ENCODE measurements around the gene TMEM238L. TPM values are rescaled to one million over a fixed set of nuclear protein-coding genes. Genes with fewer than 3 reads are reported as not detected.

TMEM238L gene
- total and polyA plus RNA-seq, 10 donors, result not detected

DNA sequence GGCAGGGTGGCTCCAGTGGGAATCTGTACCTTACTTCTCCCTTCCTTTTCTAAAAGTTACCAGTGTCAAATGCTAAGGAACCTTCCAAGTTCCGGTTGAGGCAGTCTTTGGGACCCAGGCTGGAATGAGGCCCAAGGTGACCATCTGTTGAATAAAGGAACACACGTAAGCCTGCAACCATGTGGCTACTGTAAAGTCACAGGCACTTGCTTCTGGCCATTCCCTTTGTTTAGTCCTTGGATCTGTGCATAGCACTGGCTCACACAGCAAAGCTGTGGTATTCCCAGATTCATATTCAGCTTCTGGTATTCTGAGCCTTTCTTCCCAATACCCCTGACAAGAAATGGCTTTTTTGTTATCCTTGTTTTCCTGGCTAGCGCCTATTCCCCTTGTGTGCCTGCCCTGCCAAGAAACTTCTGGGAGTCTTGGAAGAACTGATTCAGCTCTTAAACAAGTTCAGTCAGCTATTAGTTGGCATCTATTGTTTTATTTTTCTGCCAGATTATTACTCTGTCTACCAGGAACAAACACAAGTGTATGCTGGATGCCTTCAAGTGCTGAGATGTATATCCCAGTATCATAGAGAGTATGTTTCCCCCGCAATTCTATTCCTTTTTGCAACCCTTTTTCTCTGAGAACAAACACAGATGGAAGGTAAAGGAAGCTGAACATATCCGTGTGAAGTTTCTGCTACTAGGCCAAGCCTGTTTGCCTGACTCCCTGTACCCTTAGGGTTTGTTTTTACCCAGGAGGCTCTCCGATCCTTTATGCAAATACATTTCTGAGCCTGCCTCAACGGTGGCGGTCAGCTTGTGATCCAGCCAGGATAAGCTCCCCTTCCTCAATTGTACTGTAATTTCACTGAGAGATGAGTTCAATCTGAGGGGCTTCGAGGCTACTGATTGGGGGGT, 13.2 kb downstream of the TMEM238L start:
- intact Hi-C loops (cut with DNase I; ENCODE audit: low total_unique reads), result no loop called here
- no peaks in the 10 kb centered on the region for H3K9me3 ChIP-seq
- 84 to 94% (median 85%) methylated on average over 9 of the region's 9 CpGs for WGBS, 5 donors
- H3K27ac ChIP-seq, result no peak overlapping the region
- no peak for DNase-seq
- H3K36me3 ChIP-seq, result no peaks in the 10 kb centered on the region
- H3K4me3 ChIP-seq, result no peak overlapping the region
- no peak for TF ChIP-seq POLR2A (IDR thresholded peaks at IDR 0.05)
- TF ChIP-seq, protein P1, sequence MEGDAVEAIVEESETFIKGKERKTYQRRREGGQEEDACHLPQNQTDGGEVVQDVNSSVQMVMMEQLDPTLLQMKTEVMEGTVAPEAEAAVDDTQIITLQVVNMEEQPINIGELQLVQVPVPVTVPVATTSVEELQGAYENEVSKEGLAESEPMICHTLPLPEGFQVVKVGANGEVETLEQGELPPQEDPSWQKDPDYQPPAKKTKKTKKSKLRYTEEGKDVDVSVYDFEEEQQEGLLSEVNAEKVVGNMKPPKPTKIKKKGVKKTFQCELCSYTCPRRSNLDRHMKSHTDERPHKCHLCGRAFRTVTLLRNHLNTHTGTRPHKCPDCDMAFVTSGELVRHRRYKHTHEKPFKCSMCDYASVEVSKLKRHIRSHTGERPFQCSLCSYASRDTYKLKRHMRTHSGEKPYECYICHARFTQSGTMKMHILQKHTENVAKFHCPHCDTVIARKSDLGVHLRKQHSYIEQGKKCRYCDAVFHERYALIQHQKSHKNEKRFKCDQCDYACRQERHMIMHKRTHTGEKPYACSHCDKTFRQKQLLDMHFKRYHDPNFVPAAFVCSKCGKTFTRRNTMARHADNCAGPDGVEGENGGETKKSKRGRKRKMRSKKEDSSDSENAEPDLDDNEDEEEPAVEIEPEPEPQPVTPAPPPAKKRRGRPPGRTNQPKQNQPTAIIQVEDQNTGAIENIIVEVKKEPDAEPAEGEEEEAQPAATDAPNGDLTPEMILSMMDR (IDR thresholded peaks at IDR 0.05 in 8 of 11, conservative IDR thresholded peaks at IDR 0.05 in 3 of 11), result no peak
- no peak for TF ChIP-seq POLR2AphosphoS5 (IDR thresholded peaks at IDR 0.05)
- H3K4me1 ChIP-seq, result no peaks in the 10 kb centered on the region
- H3K27me3 ChIP-seq (replicated peaks in 1 of 7), result no peaks in the 10 kb centered on the region

DNA sequence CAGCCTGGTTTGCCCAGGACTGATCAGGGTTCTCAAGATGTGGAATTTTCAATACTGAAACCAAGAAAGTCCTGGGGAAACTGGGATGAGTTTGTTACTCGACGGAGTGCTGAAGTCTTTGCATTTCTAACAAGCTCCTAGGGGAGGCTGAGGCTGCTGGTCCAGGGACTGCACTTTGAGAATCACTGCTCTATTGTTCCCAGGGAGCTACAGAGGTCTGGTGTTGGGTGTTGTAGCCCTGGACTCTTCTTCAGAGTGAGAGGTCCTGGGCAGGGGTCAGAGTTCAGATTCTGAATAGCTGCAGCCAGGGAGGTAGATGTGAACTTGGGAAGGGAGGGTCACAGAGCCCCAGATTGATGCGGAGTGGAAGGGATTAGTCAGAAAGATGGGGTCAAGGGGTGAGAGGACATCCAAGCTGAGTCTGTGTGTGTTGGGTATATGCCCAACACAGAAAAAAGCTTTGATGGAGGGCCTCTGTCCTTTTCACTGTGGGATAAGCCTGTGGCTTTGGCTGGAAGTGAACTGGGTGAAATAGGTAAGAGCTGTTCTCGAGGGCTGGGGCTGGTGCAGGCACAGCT, 14.1 kb downstream of the TMEM238L start:
- Histone ChIP-seq H3K9me3 (no peaks in the 10 kb centered on the region), H3K36me3 (no peaks in the 10 kb centered on the region), H3K27ac (no peak overlapping the region), H3K4me1 (no peaks in the 10 kb centered on the region), H3K27me3 (replicated peaks in 1 of 7) (no peaks in the 10 kb centered on the region), H3K4me3 (no peak overlapping the region)
- 73 to 87% (median 80%) methylated on average over 4 of the region's 4 CpGs for WGBS, 5 donors
- intact Hi-C loops (cut with DNase I; ENCODE audit: low total_unique reads), result no loop called here
- DNase-seq, result no peak
- TF ChIP-seq, protein P1 (IDR thresholded peaks at IDR 0.05 in 8 of 11, conservative IDR thresholded peaks at IDR 0.05 in 3 of 11), result no peak
- TF ChIP-seq POLR2AphosphoS5 (IDR thresholded peaks at IDR 0.05) (no peak), POLR2A (IDR thresholded peaks at IDR 0.05) (no peak)

DNA sequence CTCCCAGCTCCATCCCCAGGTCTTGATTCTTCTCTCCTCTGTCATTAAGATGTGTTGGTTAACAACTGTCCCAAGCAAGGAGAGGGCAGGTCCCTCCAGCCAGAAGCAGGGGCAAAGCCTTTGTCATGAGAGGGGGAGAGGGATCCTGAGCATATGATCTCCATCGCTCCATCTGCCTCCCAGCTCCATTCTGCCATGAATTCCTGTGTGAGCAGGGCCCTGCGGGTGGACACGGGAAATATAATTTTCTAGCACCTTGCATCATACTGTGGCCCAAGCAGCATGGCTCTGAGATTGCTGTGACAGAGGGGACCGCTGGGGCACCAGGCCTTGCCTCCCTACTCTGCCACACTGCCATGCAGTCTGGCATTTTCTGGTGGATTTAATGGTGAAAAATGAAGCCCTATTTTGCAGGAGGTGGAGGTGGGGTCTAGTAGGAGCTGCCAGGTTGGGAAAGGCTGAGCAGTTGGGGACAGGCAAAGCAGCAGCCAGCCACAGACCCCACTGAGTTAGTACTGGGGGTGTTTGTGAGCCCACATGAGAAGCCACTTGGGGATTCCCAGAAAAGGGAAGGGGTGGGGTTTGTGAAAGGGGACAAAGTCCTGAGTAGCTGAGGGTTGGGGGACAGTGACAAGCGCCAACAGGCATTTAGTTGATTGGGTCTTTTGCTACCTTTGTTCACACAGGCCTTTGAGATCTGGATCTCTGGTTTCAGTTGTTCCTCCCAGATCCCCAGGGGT, 16.4 kb downstream of the TMEM238L start:
- Histone ChIP-seq H3K4me3 (no peak overlapping the region), H3K36me3 (no peaks in the 10 kb centered on the region), H3K27me3 (replicated peaks in 1 of 7) (no peaks in the 10 kb centered on the region), H3K4me1 (no peaks in the 10 kb centered on the region), H3K9me3 (peaks cover 0 to 13% (median 9%) of the 10 kb centered on the region in 8 donors), H3K27ac (no peak overlapping the region)
- intact Hi-C loops (cut with DNase I; ENCODE audit: low total_unique reads), result no loop called here
- no peak for DNase-seq
- WGBS, 5 donors, result 88 to 95% (median 90%) methylated on average over 4 to 5 of the region's 5 CpGs
- TF ChIP-seq, protein P1 (IDR thresholded peaks at IDR 0.05 in 8 of 11, conservative IDR thresholded peaks at IDR 0.05 in 3 of 11), result no peak
- no peak for TF ChIP-seq POLR2A (IDR thresholded peaks at IDR 0.05)
- no peak for TF ChIP-seq POLR2AphosphoS5 (IDR thresholded peaks at IDR 0.05)
